Erythroblast (primary cell): Measurements from ENCODE around the gene ALDH16A1.

Experiments used
- DNase-seq, 2 experiments: peaks; one replicate each; lab custom pipeline; 2025; lab: John Stamatoyannopoulos, UW
- GATA1 ChIP-seq: IDR thresholded peaks from 2 replicates; pipeline ENCODE4 v1.6.1; 2011; ENCODE audit warnings: low read depth, mild to moderate bottlenecking, control low read depth, low read length, moderate library complexity
- POLR2A ChIP-seq: IDR thresholded peaks from 2 replicates; pipeline ENCODE4 v1.6.1; 2011; ENCODE audit warnings: mild to moderate bottlenecking, low read length

ALDH16A1 gene

GRCh38 chr19:49489601-49490167, 36.7 kb downstream of the ALDH16A1 start:
- no peak for DNase-seq
- no peak for TF ChIP-seq GATA1
- TF ChIP-seq POLR2A = peak; percentile 13

GRCh38 chr19:49490287-49491029, 37.4 kb downstream of the ALDH16A1 start:
- no peak for TF ChIP-seq POLR2A
- TF ChIP-seq GATA1 = no peak
- DNase-seq = no peak

GRCh38 chr19:49491030-49491803, 38.2 kb downstream of the ALDH16A1 start:
- no peak for DNase-seq
- TF ChIP-seq POLR2A (no peak), GATA1 (no peak)

- TF ChIP-seq POLR2A (no peak), GATA1 (no peak)
- DNase-seq = no peak
These were observed 39.0 kb downstream of the ALDH16A1 start for GRCh38 chr19:49491804-49492572.

- peak; percentile 83 for TF ChIP-seq POLR2A
- no peak for TF ChIP-seq GATA1
- DNase-seq = no peak
These were observed 39.8 kb downstream of the ALDH16A1 start for GRCh38 chr19:49492573-49493405.

GRCh38 chr19:49496574-49497008, 43.6 kb downstream of the ALDH16A1 start:
- DNase-seq = no peak
- TF ChIP-seq POLR2A = peak; percentile 33
- no peak for TF ChIP-seq GATA1

- peak; percentile 88 to 90 for DNase-seq
- TF ChIP-seq GATA1 = no peak
- peak; percentile 52 for TF ChIP-seq POLR2A
These were observed 44.2 kb downstream of the ALDH16A1 start for GRCh38 chr19:49497047-49497788.

GRCh38 chr19:49497789-49498103, 44.7 kb downstream of the ALDH16A1 start:
- no peak for DNase-seq
- TF ChIP-seq POLR2A (no peak), GATA1 (no peak)

- TF ChIP-seq POLR2A (no peak), GATA1 (no peak)
- no peak for DNase-seq
These were observed 45.5 kb downstream of the ALDH16A1 start for GRCh38 chr19:49498475-49498874.

- TF ChIP-seq GATA1 (no peak), POLR2A (peak; percentile 46)
- no peak for DNase-seq
These were observed 46.1 kb downstream of the ALDH16A1 start for GRCh38 chr19:49499030-49499670.

- peak in 1 of 2 experiments; percentile 63 for DNase-seq
- TF ChIP-seq GATA1 (no peak), POLR2A (no peak)
These were observed 50.0 kb downstream of the ALDH16A1 start for GRCh38 chr19:49502866-49503581.
